GM12801 (cell line): ENCODE data around the gene POLR2F.

Source experiments
- CTCF ChIP-seq: IDR thresholded peaks from one replicate; pipeline ENCODE4 v1.5.1; 2011; ENCODE audit warnings: control low read depth; ENCODE audit not compliant: insufficient read length; ENCODE audit errors: extremely low read depth

POLR2F gene

GRCh38 chr22:37920126-37920525 lies 33.4 kb upstream of the POLR2F start:
- no peak for TF ChIP-seq CTCF

GRCh38 chr22:37922191-37922590 lies 31.3 kb upstream of the POLR2F start:
- TF ChIP-seq CTCF, result no peak

GRCh38 chr22:37923927-37924326 lies 29.6 kb upstream of the POLR2F start:
- no peak for TF ChIP-seq CTCF

GRCh38 chr22:37924386-37925065 lies 29.0 kb upstream of the POLR2F start:
- TF ChIP-seq CTCF, result no peak

- TF ChIP-seq CTCF, result no peak
Observed at GRCh38 chr22:37925330-37925729, 28.2 kb upstream of the POLR2F start.

- TF ChIP-seq CTCF, result no peak
Observed at GRCh38 chr22:37925767-37926166, 27.7 kb upstream of the POLR2F start.

GRCh38 chr22:37926358-37926757 lies 27.1 kb upstream of the POLR2F start:
- TF ChIP-seq CTCF, result no peak
